Measurements from ENCODE around the gene ZNF777. TPM values are rescaled to one million over a fixed set of nuclear protein-coding genes. Genes with fewer than 3 reads are reported as not detected.
"Not testable (repeated sequence)": the region's sequence is repeated elsewhere in the genome, so short reads cannot be mapped to it uniquely, and the experiment has no call there.

Gene ZNF777
- total and polyA plus RNA-seq, 5 donors from 2014 or later: 0.46 to 13.4 (median 1.4) TPM

DNA sequence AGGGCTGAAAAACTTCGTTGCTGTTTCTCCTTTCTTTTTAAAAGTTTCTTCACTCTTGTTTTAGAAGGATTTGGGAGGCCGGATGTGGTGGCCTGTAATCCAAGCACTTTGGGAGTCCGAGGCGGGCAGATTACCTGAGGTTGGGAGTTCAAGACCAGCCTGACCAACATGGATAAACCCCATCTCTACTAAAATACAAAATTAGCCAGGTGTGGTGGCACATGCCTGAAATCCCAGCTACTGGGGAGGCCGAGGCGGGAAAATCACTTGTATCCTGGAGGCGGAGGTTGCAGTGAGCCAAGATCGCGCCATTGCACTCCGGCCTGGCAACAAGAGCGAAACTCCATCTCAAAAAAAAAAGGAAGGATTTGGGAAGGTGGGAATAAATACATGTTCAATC, 14.8 kb downstream of the ZNF777 start:
- not testable (repeated sequence) for H3K4me1 ChIP-seq (ENCODE audit: control insufficient read depth, insufficient read depth, low read length, poor library complexity, severe bottlenecking); H3K9me3 Mint-ChIP-seq; H3K27me3 ChIP-seq (ENCODE audit: control insufficient read depth, insufficient read depth, low read length); DNase-seq; H3K27me3 Mint-ChIP-seq; H3K4me1 Mint-ChIP-seq; H3K9me3 ChIP-seq (ENCODE audit: control insufficient read depth in 2 of 2, low read length in 2 of 2); H3K4me3 ChIP-seq (ENCODE audit: low read depth, low read length); ATAC-seq (ENCODE audit: low read depth in 2 of 2); H3K27ac ChIP-seq (ENCODE audit: insufficient read depth, low read length, poor library complexity, severe bottlenecking); H3K4me3 Mint-ChIP-seq
- Mint-ChIP-seq H3K27ac (peak overlapping the region in 1 of 3 donors; percentile 59), H3K36me3 (peaks cover 52% of the 10 kb centered on the region)
- H3K36me3 ChIP-seq (ENCODE audit: control insufficient read depth, insufficient read depth, low read length): peaks cover 55% of the 10 kb centered on the region

DNA sequence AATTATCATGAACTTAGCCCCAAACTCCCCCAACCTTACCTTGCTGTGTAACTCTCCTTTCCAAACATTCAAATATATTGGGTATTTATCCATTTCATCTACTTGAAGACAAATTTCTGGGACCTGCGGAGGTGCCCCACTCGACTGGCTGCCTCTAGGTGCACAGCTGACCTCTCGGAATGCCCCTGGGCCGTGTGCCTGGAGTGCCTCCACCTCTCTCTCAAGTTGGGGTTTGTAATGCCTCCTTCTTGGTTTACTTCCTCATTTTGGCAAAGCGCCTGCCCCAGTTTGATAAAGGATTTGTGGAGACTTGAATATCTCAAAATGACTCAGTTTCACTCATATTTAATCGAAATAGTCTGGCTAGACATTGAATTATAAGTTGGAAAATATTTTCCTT, 16.6 kb downstream of the ZNF777 start:
- ATAC-seq (ENCODE audit: low read depth in 2 of 2) (no peak), DNase-seq (no peak)
- peaks cover 37% of the 10 kb centered on the region for H3K36me3 ChIP-seq (ENCODE audit: control insufficient read depth, insufficient read depth, low read length)
- H3K36me3 Mint-ChIP-seq: peaks cover 37% of the 10 kb centered on the region
- H3K9me3 Mint-ChIP-seq: no peaks in the 10 kb centered on the region
- no peak overlapping the region for H3K4me3 Mint-ChIP-seq
- no peaks in the 10 kb centered on the region for H3K9me3 ChIP-seq (ENCODE audit: control insufficient read depth in 2 of 2, low read length in 2 of 2)
- peaks cover 17 to 26% (median 21%) of the 10 kb centered on the region in 4 donors for H3K4me1 Mint-ChIP-seq
- peaks cover 13% of the 10 kb centered on the region for H3K4me1 ChIP-seq (ENCODE audit: control insufficient read depth, insufficient read depth, low read length, poor library complexity, severe bottlenecking)
- no peak overlapping the region for H3K27ac ChIP-seq (ENCODE audit: insufficient read depth, low read length, poor library complexity, severe bottlenecking)
- H3K27ac Mint-ChIP-seq: peak overlapping the region in 1 of 3 donors; percentile 34
- H3K4me3 ChIP-seq (ENCODE audit: low read depth, low read length): no peak overlapping the region
- H3K27me3 ChIP-seq (ENCODE audit: control insufficient read depth, insufficient read depth, low read length): no peaks in the 10 kb centered on the region
- no peaks in the 10 kb centered on the region for H3K27me3 Mint-ChIP-seq

DNA sequence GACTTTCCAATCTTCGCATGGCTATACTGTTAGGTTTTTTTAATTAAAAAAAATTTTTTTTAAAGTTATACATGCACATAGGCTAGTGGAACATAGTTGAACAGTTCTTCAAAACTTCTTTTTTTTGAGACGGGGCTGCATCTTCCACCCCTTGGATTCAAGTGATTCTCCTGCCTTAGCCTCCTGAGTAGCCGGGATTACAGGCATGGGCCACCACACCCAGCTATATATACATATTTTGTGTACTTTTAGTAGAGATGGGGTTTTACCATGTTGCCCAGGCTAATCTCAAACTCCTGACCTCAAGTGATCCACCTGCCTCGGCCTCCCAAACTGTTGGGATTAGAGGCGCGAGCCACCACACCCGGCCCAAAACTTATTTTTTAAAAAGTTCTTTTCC, 17.3 kb downstream of the ZNF777 start:
- no peaks in the 10 kb centered on the region for H3K27me3 ChIP-seq (ENCODE audit: control insufficient read depth, insufficient read depth, low read length)
- no peaks in the 10 kb centered on the region for H3K9me3 Mint-ChIP-seq
- ATAC-seq (ENCODE audit: low read depth in 2 of 2) (no peak), DNase-seq (no peak)
- no peak overlapping the region for H3K4me3 ChIP-seq (ENCODE audit: low read depth, low read length)
- H3K9me3 ChIP-seq (ENCODE audit: control insufficient read depth in 2 of 2, low read length in 2 of 2): no peaks in the 10 kb centered on the region
- H3K36me3 ChIP-seq (ENCODE audit: control insufficient read depth, insufficient read depth, low read length): peaks cover 30% of the 10 kb centered on the region
- H3K4me3 Mint-ChIP-seq: no peak overlapping the region
- no peak overlapping the region for H3K27ac ChIP-seq (ENCODE audit: insufficient read depth, low read length, poor library complexity, severe bottlenecking)
- H3K36me3 Mint-ChIP-seq: peaks cover 41% of the 10 kb centered on the region
- H3K27ac Mint-ChIP-seq: no peak overlapping the region
- peaks cover 24 to 33% (median 26%) of the 10 kb centered on the region in 4 donors for H3K4me1 Mint-ChIP-seq
- peaks cover 13% of the 10 kb centered on the region for H3K4me1 ChIP-seq (ENCODE audit: control insufficient read depth, insufficient read depth, low read length, poor library complexity, severe bottlenecking)
- no peaks in the 10 kb centered on the region for H3K27me3 Mint-ChIP-seq

DNA sequence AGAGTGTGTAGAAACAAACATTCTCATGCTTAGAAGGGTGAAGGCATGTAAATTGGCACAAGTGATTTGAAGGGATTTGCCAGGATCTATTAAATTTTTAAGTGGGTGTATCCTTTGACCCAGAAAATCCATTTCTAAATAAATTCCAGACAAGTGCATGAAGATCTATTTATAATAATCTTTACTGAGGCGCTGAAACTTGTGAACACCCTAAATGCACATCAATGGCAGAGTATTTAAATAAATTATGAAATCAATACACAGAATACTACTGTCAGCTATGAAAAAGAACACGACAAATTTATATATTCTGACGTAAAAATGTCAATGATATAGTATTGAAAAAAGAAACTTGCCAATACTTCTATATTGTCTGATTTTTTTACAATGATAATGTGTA, 17.9 kb downstream of the ZNF777 start:
- DNase-seq (no peak), ATAC-seq (ENCODE audit: low read depth in 2 of 2) (no peak)
- Histone ChIP-seq H3K9me3 (ENCODE audit: control insufficient read depth in 2 of 2, low read length in 2 of 2) (no peaks in the 10 kb centered on the region), H3K4me3 (ENCODE audit: low read depth, low read length) (no peak overlapping the region), H3K36me3 (ENCODE audit: control insufficient read depth, insufficient read depth, low read length) (peaks cover 29% of the 10 kb centered on the region), H3K27me3 (ENCODE audit: control insufficient read depth, insufficient read depth, low read length) (no peaks in the 10 kb centered on the region), H3K27ac (ENCODE audit: insufficient read depth, low read length, poor library complexity, severe bottlenecking) (no peak overlapping the region), H3K4me1 (ENCODE audit: control insufficient read depth, insufficient read depth, low read length, poor library complexity, severe bottlenecking) (peaks cover 13% of the 10 kb centered on the region)
- peaks cover 41% of the 10 kb centered on the region for H3K36me3 Mint-ChIP-seq
- no peaks in the 10 kb centered on the region for H3K9me3 Mint-ChIP-seq
- peaks cover 24 to 33% (median 26%) of the 10 kb centered on the region in 4 donors for H3K4me1 Mint-ChIP-seq
- no peaks in the 10 kb centered on the region for H3K27me3 Mint-ChIP-seq
- H3K27ac Mint-ChIP-seq: no peak overlapping the region
- H3K4me3 Mint-ChIP-seq: no peak overlapping the region

DNA sequence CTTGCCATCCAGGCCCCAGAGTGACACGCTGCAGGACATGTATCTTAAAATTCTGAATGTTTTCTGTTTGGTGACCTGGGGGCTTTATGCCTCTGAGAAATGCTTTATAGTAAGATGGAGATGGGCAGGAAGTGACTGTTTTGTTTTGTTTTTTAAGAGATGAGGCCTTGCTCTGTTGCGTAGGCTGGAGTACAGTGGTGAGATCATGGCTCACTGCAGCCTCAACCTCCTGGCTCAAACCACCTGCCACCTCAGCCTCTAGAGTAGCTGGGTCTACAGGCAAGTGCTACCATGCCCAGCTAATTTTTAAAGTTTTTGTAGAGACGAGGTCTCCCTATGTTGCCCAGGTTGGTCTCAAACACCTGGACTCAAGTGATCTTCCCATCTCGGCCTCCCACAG, 20.6 kb downstream of the ZNF777 start:
- Histone ChIP-seq H3K4me1 (ENCODE audit: control insufficient read depth, insufficient read depth, low read length, poor library complexity, severe bottlenecking) (peaks cover 13% of the 10 kb centered on the region), H3K36me3 (ENCODE audit: control insufficient read depth, insufficient read depth, low read length) (peaks cover 17% of the 10 kb centered on the region), H3K9me3 (ENCODE audit: control insufficient read depth in 2 of 2, low read length in 2 of 2) (no peaks in the 10 kb centered on the region), H3K27ac (ENCODE audit: insufficient read depth, low read length, poor library complexity, severe bottlenecking) (peak overlapping the region; percentile 68), H3K4me3 (ENCODE audit: low read depth, low read length) (no peak overlapping the region), H3K27me3 (ENCODE audit: control insufficient read depth, insufficient read depth, low read length) (no peaks in the 10 kb centered on the region)
- Mint-ChIP-seq H3K27ac (peak overlapping the region; percentile 60 to 85 (median 82)), H3K27me3 (no peaks in the 10 kb centered on the region), H3K4me1 (peaks cover 22 to 33% (median 26%) of the 10 kb centered on the region in 4 donors), H3K36me3 (peaks cover 33% of the 10 kb centered on the region), H3K4me3 (peak overlapping the region in 2 of 4 donors; percentile 26 to 38), H3K9me3 (no peaks in the 10 kb centered on the region)
- DNase-seq: peak in 2 of 3 donors; percentile 36 to 55
- ATAC-seq (ENCODE audit: low read depth in 2 of 2): peak; percentile 65 to 69

DNA sequence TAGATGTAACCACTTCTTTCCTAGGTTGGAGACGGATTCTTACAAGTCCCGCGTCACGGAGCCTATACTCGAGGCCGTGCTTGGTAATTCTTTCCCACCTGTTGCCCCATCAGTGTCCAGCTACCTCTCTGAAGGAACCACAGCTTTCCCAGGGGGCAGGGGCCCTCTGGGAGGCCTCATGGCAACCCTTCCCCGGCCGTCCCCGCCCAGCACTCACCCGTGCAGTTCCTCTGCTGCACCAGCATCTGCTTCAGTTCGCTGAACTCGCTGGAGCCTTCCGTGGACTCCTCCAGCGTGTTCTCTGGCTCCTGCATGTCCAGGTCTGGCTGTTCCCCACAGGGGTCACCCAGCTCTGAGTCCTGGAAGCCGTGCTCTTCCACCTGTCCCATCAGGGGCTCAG, 24.5 kb downstream of the ZNF777 start:
- H3K27me3 Mint-ChIP-seq: no peaks in the 10 kb centered on the region
- H3K36me3 Mint-ChIP-seq: peaks cover 43% of the 10 kb centered on the region
- Histone ChIP-seq H3K9me3 (ENCODE audit: control insufficient read depth in 2 of 2, low read length in 2 of 2) (no peaks in the 10 kb centered on the region), H3K27ac (ENCODE audit: insufficient read depth, low read length, poor library complexity, severe bottlenecking) (no peak overlapping the region), H3K36me3 (ENCODE audit: control insufficient read depth, insufficient read depth, low read length) (peaks cover 37% of the 10 kb centered on the region), H3K27me3 (ENCODE audit: control insufficient read depth, insufficient read depth, low read length) (no peaks in the 10 kb centered on the region), H3K4me3 (ENCODE audit: low read depth, low read length) (no peak overlapping the region), H3K4me1 (ENCODE audit: control insufficient read depth, insufficient read depth, low read length, poor library complexity, severe bottlenecking) (peaks cover 13% of the 10 kb centered on the region)
- H3K4me3 Mint-ChIP-seq: no peak overlapping the region
- no peak overlapping the region for H3K27ac Mint-ChIP-seq
- peaks cover 18 to 26% (median 21%) of the 10 kb centered on the region in 4 donors for H3K4me1 Mint-ChIP-seq
- DNase-seq (no peak), ATAC-seq (ENCODE audit: low read depth in 2 of 2) (no peak)
- H3K9me3 Mint-ChIP-seq: no peaks in the 10 kb centered on the region

DNA sequence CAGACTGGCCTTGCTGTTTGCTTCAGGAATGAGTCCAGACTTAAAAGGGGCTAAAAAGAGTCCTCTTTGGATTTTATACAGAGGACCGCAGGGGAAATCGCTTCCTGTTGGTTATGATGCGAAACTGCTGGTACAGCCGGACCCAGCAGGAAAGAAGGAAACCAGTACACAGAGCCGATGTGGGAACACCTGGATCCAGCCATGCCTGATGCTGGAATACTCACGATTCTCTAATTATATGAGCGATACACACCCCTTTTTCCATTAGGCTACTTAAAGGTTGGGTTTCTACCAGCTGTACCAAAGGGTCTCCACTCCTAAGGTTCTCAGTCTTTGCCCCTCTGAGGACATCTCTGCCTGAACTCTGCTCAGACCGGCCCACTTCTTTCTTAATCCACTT, 27.7 kb downstream of the ZNF777 start:
- peaks cover 41% of the 10 kb centered on the region for H3K36me3 ChIP-seq (ENCODE audit: control insufficient read depth, insufficient read depth, low read length)

DNA sequence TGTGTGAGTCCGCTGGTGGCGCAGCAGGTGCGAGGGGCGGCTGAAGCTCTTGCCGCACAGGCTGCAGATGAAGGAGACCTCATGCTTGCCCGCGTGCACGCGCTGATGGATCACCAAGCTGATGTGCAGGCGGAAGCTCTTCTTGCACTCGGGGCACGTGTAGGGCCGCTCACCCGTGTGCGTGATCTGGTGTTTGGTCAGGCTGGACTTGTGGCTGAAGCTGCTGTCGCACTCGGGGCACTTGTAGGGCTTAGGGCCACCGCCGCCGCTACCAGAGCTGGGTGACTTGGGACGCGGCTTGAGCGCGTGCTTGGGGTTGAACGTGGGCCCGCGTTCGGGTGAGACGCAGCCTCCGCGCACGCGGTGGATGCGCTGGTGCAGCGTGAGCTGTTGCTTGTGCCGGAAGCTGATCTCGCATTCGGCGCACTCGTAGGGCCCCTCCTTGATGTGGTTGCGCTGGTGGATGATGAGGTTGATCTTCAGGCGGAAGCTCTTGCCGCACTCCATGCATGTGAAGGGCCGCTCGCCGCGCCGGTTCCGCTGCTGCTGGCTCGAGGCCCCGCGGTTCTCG, 28.7 kb downstream of the ZNF777 start:
- no peak for DNase-seq
- peaks cover 41% of the 10 kb centered on the region for H3K36me3 ChIP-seq (ENCODE audit: control insufficient read depth, insufficient read depth, low read length)

More for the DNA sequence above, 27.7 kb downstream of the ZNF777 start:
- no peaks in the 10 kb centered on the region for H3K27me3 ChIP-seq (ENCODE audit: control insufficient read depth, insufficient read depth, low read length)
- Mint-ChIP-seq H3K36me3 (peaks cover 53% of the 10 kb centered on the region), H3K4me3 (no peak overlapping the region), H3K9me3 (no peaks in the 10 kb centered on the region), H3K4me1 (peaks cover 0 to 4% (median 0%) of the 10 kb centered on the region in 4 donors), H3K27me3 (no peaks in the 10 kb centered on the region), H3K27ac (no peak overlapping the region)
- ATAC-seq (ENCODE audit: low read depth in 2 of 2) (no peak), DNase-seq (no peak)
- no peaks in the 10 kb centered on the region for H3K9me3 ChIP-seq (ENCODE audit: control insufficient read depth in 2 of 2, low read length in 2 of 2)
- no peak overlapping the region for H3K27ac ChIP-seq (ENCODE audit: insufficient read depth, low read length, poor library complexity, severe bottlenecking)
- H3K4me3 ChIP-seq (ENCODE audit: low read depth, low read length): no peak overlapping the region
- no peaks in the 10 kb centered on the region for H3K4me1 ChIP-seq (ENCODE audit: control insufficient read depth, insufficient read depth, low read length, poor library complexity, severe bottlenecking)

More for the DNA sequence above, 28.7 kb downstream of the ZNF777 start:
- no peaks in the 10 kb centered on the region for H3K27me3 Mint-ChIP-seq
- no peaks in the 10 kb centered on the region for H3K9me3 Mint-ChIP-seq
- Histone ChIP-seq H3K4me1 (ENCODE audit: control insufficient read depth, insufficient read depth, low read length, poor library complexity, severe bottlenecking) (no peaks in the 10 kb centered on the region), H3K27me3 (ENCODE audit: control insufficient read depth, insufficient read depth, low read length) (no peaks in the 10 kb centered on the region), H3K9me3 (ENCODE audit: control insufficient read depth in 2 of 2, low read length in 2 of 2) (no peaks in the 10 kb centered on the region), H3K27ac (ENCODE audit: insufficient read depth, low read length, poor library complexity, severe bottlenecking) (no peak overlapping the region), H3K4me3 (ENCODE audit: low read depth, low read length) (no peak overlapping the region)
- H3K27ac Mint-ChIP-seq: no peak overlapping the region
- no peak for ATAC-seq (ENCODE audit: low read depth in 2 of 2)
- H3K36me3 Mint-ChIP-seq: peaks cover 53% of the 10 kb centered on the region
- H3K4me1 Mint-ChIP-seq: peaks cover 0 to 4% (median 0%) of the 10 kb centered on the region in 4 donors
- H3K4me3 Mint-ChIP-seq: no peak overlapping the region

Measured in CD4-positive, CD25-positive, alpha-beta regulatory T cell (primary cell).